Suppressor macrophage treated with lipopolysaccharide for 1 hour (primary cell): Measurements from ENCODE around the gene ADORA2A.

Source experiments
- DNase-seq, 3 donors: peaks; one replicate each; pipeline ENCODE4 v3.0.0-alpha.2; 2020 to 2022

The ADORA2A gene

GRCh38 chr22:24433828-24434470 is 6.5 kb downstream of the ADORA2A start:
- DNase-seq: peak; percentile 96 to 100 (median 98)

- DNase-seq: peak; percentile 91 to 98 (median 91)
Observed at GRCh38 chr22:24434471-24435322, 7.3 kb downstream of the ADORA2A start.

GRCh38 chr22:24435323-24435645 is 7.9 kb downstream of the ADORA2A start:
- no peak for DNase-seq

DNA sequence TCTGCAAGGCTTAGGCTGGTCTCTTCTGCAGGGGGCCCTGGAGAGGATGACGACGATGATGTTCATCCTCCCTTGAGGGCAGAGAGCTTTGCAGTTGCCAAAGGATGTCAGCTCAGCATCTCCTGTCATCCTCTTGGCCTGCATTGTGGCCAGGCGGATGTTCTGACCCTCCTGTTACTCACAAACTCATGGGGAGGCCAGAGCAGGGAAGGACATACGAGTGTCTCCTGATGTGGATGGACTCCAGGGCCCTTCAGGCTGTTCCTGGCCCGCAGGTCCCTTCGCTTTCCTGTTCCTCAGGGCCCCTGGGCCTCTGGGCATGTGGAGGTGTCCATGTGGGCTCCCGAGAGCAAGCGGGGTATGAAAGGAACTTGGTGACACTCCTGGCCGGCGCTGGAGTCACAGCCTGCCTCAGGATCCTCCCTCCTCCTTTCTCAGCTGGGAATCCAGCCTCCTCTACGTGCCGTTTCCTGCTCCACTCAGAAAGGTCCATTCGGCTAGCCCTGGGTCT is 8.5 kb downstream of the ADORA2A start:
- no peak for DNase-seq

GRCh38 chr22:24436553-24436952 is 9.2 kb downstream of the ADORA2A start:
- DNase-seq: no peak

DNA sequence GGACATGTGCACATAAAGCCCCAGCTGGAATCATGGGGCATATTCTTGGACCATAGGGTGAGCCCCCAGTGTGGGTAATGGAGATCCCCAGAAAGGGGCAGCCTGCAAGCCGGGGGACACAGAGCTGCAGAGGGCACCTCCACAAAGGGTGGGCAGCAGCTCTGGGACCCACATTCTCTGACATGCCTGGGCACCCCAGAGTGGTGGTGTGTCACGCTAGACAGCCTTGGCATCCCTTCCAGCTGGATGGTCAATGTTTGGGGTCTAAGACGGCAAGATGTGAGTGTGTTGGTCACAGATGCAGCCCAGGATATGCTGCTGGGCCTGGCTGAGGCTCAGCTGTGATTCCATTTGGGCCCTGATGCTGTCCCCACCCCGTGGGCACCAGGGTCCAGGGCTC is 9.7 kb downstream of the ADORA2A start:
- DNase-seq: no peak

DNA sequence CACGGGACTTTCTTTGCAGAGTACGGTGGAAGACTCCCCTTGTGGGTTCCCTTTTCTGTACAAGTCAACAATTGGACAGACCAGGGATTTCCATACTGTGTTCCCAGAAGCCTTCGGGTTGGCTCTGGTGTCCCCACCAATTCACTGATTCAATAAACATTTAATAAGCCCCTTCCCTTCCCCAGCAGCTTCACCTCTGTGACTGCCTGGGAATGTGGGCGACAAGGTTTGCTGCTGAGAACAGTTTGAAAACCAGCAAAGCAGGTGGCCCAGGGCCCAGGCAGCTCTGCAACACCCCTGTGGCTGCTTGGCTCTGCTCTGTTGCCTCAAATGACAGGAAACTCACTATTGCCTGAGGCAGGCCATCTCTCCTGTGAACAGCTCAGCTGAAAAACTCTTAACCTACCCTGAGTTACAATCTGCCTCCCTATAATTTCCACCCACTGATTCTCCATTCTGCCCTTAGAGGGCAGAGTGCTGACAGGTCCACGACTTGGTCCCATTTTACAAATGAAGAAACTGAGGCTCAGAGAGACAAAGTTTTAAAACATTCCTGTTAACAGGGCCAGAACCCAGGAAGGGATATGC is 10.4 kb downstream of the ADORA2A start:
- DNase-seq: peak in 2 of 3 donors; percentile 48 to 59

DNA sequence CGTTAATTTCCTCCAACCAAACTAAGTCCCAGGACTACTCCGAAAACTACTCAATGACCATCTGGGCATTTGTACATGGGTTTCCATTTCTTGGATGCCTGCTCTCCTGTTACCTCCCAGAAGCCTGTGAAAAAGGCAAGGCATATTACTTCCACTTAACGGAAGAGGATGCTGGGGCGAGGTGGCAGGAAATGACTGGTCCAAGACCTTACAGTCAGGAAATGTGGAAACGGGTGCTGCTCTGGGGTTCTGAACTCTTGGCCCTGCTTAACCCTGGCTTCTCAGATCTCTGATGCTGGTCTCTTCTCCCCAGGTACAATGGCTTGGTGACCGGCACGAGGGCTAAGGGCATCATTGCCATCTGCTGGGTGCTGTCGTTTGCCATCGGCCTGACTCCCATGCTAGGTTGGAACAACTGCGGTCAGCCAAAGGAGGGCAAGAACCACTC is 12.9 kb downstream of the ADORA2A start:
- DNase-seq: peak; percentile 64 to 71 (median 69)

DNA sequence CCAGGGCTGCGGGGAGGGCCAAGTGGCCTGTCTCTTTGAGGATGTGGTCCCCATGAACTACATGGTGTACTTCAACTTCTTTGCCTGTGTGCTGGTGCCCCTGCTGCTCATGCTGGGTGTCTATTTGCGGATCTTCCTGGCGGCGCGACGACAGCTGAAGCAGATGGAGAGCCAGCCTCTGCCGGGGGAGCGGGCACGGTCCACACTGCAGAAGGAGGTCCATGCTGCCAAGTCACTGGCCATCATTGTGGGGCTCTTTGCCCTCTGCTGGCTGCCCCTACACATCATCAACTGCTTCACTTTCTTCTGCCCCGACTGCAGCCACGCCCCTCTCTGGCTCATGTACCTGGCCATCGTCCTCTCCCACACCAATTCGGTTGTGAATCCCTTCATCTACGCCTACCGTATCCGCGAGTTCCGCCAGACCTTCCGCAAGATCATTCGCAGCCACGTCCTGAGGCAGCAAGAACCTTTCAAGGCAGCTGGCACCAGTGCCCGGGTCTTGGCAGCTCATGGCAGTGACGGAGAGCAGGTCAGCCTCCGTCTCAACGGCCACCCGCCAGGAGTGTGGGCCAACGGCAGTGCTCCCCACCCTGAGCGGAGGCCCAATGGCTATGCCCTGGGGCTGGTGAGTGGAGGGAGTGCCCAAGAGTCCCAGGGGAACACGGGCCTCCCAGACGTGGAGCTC is 13.5 kb downstream of the ADORA2A start:
- DNase-seq: no peak

DNA sequence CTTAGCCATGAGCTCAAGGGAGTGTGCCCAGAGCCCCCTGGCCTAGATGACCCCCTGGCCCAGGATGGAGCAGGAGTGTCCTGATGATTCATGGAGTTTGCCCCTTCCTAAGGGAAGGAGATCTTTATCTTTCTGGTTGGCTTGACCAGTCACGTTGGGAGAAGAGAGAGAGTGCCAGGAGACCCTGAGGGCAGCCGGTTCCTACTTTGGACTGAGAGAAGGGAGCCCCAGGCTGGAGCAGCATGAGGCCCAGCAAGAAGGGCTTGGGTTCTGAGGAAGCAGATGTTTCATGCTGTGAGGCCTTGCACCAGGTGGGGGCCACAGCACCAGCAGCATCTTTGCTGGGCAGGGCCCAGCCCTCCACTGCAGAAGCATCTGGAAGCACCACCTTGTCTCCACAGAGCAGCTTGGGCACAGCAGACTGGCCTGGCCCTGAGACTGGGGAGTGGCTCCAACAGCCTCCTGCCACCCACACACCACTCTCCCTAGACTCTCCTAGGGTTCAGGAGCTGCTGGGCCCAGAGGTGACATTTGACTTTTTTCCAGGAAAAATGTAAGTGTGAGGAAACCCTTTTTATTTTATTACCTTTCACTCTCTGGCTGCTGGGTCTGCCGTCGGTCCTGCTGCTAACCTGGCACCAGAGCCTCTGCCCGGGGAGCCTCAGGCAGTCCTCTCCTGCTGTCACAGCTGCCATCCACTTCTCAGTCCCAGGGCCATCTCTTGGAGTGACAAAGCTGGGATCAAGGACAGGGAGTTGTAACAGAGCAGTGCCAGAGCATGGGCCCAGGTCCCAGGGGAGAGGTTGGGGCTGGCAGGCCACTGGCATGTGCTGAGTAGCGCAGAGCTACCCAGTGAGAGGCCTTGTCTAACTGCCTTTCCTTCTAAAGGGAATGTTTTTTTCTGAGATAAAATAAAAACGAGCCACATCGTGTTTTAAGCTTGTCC is 14.3 kb downstream of the ADORA2A start:
- no peak for DNase-seq

DNA sequence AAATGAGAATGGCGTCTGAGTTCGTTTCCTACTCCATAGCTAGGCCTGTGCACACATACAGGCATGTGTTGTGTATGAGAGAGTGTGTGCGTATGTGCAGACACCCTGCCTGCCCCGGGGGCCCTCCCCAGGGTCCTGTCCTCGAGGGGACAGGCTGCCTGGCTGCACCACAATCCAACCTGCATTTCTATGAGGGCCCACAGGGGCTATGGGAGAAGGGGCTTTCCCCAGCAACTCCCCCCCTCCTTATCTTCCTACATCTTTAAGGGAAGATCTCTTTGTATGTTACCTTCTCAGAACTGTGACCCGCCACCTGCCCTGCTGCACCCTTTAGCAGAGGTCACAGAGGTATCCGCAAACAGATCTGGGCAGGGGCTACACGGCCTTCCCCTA is 14.9 kb downstream of the ADORA2A start:
- no peak for DNase-seq

GRCh38 chr22:24443668-24444067 is 16.3 kb downstream of the ADORA2A start:
- DNase-seq: no peak

- DNase-seq: no peak
Observed at GRCh38 chr22:24444251-24444650, 16.9 kb downstream of the ADORA2A start.

DNA sequence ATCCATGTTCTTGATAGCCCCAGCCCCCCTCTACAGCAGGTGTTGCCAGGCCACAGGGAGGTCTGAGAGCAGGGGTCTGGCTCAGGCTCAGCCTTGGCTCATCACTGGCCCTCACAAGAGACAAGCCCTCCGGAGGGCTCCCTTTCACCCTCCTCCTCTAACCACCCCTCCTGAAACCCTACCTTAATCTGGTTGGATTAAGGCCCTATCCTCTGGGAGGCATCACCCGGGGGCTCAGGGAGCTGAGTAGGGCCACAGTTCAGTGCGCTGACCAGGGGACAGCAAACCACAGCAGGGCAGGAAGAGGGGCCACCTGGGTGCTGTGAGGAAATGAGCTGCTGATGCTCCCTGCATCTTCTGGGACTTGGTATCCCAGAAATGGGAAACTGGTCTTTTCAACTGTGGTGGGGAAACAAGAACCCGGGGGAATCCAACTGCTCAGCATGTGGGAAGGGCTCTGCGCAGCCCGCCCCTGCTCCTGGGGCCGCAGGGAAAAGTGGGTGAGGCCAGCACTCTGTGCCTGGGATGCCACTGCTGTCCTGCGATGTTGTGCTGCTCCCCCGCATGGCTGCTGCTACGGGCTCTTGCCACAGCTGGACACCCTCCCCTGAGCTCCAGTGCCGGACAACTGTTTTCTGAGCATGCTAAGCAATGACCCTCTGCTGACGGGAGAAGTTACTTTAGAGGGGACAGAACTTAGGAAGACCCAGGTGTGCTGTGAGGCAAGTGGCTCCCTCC is 17.5 kb downstream of the ADORA2A start:
- no peak for DNase-seq

GRCh38 chr22:24445481-24446259 is 18.3 kb downstream of the ADORA2A start:
- DNase-seq: peak in 2 of 3 donors; percentile 42 to 47

GRCh38 chr22:24446260-24446611 is 18.8 kb downstream of the ADORA2A start:
- no peak for DNase-seq

GRCh38 chr22:24450610-24451009 is 23.2 kb downstream of the ADORA2A start:
- no peak for DNase-seq

GRCh38 chr22:24451162-24451561 is 23.8 kb downstream of the ADORA2A start:
- no peak for DNase-seq

- DNase-seq: no peak
Observed at GRCh38 chr22:24453853-24454252, 26.5 kb downstream of the ADORA2A start.

- no peak for DNase-seq
Observed at GRCh38 chr22:24455039-24455438, 27.6 kb downstream of the ADORA2A start.
